Measurements from ENCODE around the gene JMJD7.
"Not testable (repeated sequence)": the region's sequence is repeated elsewhere in the genome, so short reads cannot be mapped to it uniquely, and the experiment has no call there.

The JMJD7 gene

DNA sequence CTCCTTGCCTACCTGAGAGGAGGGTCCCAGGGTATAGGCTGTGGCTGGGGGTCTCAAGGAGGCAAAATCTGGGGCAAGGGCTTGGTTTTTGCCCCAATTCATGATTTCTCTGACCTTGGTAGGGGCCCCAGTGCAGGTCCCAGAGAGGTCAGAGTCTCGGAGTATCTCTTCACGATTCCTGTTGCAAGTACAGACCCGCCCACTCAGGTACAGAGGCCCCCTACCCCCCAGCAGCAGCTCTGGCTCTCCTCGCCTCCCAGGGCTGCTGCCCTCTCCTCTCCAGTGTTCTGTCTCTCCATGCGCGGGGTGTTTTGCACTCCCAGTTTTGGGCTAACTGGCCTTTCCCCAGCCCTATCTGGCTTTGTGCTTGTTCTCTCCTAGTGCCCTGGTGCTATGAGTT, 5.4 kb upstream of the JMJD7 start:
- TF ChIP-seq POLR2A (IDR thresholded peaks at IDR 0.05; ENCODE audit: low read depth, low read length), result no peak
- DNase-seq (ENCODE audit: insufficient read length, low spot score) (no peak), FAIRE-seq (no peak)

DNA sequence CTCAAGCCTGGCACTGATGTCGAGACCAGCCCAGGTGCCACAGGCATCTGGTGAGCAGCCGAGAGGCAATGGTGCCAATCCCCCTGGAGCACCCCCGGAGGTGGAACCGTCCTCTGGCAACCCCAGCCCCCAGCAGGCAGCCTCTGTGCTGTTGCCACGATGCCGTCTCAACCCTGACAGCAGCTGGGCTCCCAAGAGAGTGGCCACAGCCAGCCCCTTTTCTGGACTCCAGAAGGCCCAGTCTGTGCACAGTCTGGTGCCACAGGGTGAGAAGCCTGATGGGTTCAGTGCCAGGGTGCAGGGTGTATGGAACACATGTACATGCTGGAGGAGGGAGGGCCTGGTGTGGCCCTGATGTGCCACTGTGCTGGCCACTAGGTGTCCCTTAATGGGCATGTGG, 4.9 kb upstream of the JMJD7 start:
- DNase-seq (ENCODE audit: insufficient read length, low spot score) (no peak), FAIRE-seq (no peak)
- no peak for TF ChIP-seq POLR2A (IDR thresholded peaks at IDR 0.05; ENCODE audit: low read depth, low read length)

DNA sequence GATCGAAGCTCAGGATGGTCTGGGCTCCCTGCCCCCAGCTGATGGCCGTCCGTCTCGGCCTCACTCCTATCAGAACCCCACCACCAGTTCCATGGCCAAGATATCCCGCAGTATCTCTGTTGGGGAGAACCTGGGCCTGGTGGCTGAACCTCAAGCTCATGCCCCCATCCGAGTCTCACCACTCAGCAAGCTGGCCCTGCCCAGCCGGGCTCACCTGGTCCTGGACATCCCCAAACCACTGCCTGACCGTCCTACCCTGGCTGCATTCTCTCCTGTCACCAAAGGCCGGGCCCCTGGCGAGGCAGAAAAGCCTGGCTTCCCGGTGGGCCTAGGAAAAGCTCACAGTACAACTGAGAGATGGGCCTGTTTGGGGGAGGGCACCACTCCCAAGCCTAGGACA, 4.4 kb upstream of the JMJD7 start:
- no peak for DNase-seq (ENCODE audit: insufficient read length, low spot score)
- TF ChIP-seq POLR2A (IDR thresholded peaks at IDR 0.05; ENCODE audit: low read depth, low read length), result no peak
- no peak for FAIRE-seq

DNA sequence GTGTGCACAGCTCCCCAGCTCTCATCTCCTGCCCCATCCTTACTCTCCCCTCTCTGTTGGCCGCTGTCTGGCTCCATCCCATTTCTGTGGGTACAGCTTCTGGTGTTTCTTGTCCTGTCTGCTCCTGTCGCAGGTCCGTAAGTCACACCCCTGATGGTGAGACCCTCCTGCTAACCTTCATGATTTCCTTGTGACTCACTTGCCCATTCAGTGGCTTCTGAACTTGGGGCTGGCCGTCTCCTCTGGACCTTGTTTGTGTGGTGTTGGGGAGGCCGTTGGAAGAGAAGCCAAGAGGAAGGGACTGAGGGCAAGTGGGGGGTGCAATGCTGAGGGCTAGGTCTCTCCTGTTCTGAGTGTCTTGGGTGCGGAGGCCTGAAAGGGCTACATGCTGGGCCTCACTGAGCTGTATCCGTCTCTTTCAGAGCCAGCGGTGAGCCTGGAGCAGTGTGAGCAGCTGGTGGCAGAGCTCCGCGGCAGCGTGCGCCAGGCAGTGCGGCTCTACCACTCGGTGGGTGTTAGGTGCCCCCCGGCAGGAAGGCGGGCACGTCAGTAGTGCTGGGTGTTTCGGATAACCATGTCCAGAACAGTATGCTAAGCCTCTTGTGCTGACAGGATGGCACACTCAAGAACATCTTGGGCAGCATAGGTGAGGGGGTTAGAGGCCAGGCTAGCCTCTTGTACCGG, 3.7 kb upstream of the JMJD7 start:
- no peak for FAIRE-seq
- no peak for TF ChIP-seq POLR2A (IDR thresholded peaks at IDR 0.05; ENCODE audit: low read depth, low read length)
- no peak for DNase-seq (ENCODE audit: insufficient read length, low spot score)

DNA sequence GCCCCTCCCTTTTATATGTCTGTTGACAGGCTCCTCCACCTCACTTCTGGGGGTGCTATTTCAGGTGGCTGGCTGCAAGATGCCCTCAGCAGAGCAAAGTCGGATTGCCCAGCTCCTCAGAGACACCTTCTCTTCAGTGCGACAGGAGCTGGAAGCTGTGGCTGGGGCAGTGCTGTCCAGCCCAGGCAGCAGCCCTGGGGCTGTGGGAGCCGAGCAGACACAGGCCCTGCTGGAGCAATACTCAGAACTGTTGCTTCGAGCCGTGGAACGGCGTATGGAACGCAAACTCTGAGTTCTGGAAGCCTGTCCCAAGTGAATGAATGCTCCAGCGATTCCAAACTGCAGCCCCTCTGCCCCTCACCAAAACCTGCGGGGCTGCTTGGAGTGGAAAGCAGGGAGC, 2.7 kb upstream of the JMJD7 start:
- DNase-seq (ENCODE audit: insufficient read length, low spot score), result no peak
- no peak for FAIRE-seq
- no peak for TF ChIP-seq POLR2A (IDR thresholded peaks at IDR 0.05; ENCODE audit: low read depth, low read length)

DNA sequence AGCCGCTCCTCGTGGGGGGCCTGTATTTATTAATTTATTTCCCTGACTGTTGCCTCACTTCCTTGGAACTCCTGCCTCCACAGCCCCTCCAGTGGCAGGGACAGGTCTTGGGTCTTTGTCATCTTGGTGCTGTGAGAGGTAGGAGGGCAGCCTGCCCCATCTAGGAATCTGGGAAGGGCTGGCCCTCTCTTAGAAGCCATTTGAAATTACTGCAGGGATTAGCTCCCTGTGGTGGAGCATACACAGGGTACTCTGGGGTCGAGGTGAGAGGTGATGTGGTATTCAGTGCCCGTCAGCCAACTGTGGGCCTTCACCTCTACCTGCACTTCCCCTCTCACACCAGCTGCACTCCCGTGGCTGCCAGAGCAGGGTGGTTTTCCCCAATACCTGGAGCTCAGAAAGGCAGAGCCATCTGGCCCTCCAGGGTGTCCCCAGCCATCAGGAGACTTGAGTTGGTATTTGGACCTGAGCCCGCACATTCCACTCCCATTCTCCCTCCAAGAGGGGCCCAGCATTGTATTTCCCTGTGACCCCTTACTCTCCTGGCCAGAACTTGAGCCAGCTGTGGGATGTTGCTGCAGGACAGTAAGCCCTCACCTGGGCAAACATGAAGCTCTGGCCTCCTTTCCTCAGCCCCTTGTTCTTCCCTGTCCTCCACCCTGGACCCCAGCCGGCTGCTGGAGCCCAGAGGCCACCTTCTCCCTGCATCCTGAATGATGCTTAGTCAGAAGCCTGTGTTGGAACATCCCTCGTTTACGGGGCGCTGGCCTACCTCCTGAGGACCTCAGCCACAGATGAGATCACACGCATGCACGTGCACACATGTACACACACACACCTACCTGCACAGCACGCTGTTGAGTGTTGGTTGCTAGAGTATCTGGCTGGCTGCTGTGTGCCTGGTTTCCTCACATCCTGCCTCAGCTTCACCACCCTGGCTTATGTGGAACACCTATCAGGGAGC, 2.0 kb upstream of the JMJD7 start:
- FAIRE-seq, result no peak
- DNase-seq (ENCODE audit: insufficient read length, low spot score), result no peak

DNA sequence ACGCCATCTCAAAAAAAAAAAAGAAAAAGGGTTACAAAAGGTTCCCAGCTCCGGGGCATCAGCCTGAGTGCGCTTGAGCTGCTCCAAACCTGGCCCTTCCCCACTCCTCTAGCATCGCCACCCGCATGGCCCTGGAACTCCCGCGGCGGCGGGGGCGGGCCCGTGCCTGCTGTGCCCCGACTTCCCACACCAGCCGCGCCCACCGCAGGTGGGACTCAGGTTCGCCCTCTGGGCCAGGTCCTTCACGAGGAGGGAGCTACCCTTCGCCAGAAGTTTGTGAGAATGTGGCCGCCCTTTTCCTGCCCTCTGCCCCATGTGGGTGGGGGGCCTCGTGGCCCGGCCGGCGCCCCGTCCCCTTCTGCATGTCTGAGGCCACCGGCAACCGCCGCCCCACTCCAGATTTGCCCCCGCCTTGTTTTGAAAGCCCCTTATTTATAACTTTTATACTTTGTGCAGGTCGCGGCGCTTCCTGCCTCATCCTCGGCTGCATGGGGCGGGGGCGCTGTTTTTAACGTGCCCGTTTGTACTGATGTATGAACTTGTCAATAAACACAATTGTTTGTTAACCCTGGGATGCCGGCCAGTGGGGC, 507 bp upstream of the JMJD7 start:
- no peak for DNase-seq (ENCODE audit: insufficient read length, low spot score)
- no peak for FAIRE-seq
- TF ChIP-seq POLR2A (IDR thresholded peaks at IDR 0.05; ENCODE audit: low read depth, low read length), result no peak

More for the DNA sequence above, 2.0 kb upstream of the JMJD7 start:
- no peak for TF ChIP-seq POLR2A (IDR thresholded peaks at IDR 0.05; ENCODE audit: low read depth, low read length)

DNA sequence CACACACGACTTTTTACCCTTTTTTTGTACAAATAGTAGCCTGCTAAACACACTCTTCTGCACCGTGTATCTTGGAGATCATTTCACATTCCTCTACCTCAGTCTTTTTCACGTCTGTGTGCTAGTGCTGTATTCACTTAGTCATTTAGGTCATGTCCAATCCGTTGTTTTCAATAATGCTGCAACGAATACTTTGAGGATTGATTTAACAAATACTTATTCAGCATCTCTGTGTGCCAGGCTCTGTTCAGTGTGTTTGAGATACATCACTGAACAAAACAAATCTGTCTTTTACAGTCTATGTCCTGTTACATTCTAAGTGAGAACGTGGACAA, 882 bp downstream of the JMJD7 start:
- no peak for FAIRE-seq
- no peak for TF ChIP-seq POLR2A (IDR thresholded peaks at IDR 0.05; ENCODE audit: low read depth, low read length)
- DNase-seq (ENCODE audit: insufficient read length, low spot score), result no peak

DNA sequence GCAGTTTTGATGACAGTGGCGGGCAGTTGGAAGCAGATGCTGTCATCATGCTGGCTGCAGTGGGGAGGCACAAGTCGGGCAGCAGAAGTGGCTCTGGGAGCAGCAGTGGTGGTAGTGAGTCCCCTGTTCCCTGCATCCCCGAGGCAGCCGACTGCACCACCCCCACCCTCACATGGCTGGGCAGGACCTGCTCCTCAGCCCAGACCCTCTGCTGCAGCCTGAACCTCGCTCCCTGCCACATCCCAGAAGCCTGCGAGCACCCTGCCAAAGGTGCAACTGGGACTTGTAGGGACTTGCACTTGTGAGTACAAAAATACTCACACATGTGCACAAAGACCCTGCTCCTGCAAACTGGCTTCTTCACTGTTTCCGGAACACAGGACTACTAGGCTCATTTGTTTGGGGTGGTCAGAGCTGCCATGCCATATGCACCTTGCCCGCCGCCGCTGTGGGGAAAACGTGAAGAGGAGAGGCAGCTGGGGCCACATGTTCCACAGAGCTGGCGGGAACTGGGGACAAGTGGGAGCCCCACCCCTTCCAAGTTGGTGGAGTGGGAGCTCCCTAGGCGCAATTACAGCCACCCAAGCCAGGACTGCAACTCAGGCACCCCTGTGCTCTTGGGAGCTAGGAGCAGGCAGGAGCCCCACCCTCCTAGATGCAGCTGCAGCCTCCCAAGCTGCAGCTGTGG, 2.2 kb downstream of the JMJD7 start:
- DNase-seq (ENCODE audit: insufficient read length, low spot score) (no peak), FAIRE-seq (no peak)
- no peak for TF ChIP-seq POLR2A (IDR thresholded peaks at IDR 0.05; ENCODE audit: low read depth, low read length)

DNA sequence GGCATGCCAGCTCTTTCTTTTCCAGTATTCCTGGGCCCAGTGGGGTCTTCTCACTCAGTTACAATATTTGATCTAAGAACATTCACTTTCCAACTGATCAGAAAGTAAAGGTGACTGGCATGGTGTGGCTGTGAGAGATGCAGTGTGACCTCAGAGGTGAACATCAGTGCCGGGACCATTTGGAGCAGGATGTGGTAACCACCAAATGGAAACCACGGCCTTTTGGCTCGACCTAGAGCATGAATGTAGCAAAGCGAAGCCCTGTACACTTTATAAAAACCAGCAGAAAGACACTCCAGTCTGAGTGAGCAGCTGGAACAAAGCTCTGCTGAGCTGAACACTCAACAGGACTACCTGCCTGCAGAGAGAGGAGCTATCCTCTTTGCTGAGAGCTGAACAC, 3.4 kb downstream of the JMJD7 start:
- FAIRE-seq; DNase-seq (ENCODE audit: insufficient read length, low spot score): not testable (repeated sequence)

DNA sequence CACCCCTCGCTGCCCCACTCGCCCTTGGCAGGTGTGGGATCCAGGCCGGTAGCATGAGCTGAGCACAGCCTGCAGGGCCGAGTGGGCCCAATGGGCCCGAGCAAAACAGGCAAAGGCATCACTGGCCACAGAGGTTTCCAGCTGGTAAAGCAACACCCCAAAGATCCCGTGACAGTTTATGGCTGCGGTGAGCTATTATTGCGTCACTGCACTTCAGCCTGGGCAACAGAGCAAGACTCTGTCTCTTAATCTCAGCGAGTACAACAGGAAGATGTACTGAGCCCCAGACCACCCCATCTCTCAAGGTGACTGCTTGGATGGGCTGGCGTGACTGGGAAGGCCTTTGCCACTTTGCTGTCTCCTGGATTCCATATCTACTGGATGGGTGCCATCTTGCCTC, 4.3 kb downstream of the JMJD7 start:
- DNase-seq (ENCODE audit: insufficient read length, low spot score), result no peak
- no peak for FAIRE-seq
- TF ChIP-seq POLR2A (IDR thresholded peaks at IDR 0.05; ENCODE audit: low read depth, low read length), result no peak

DNA sequence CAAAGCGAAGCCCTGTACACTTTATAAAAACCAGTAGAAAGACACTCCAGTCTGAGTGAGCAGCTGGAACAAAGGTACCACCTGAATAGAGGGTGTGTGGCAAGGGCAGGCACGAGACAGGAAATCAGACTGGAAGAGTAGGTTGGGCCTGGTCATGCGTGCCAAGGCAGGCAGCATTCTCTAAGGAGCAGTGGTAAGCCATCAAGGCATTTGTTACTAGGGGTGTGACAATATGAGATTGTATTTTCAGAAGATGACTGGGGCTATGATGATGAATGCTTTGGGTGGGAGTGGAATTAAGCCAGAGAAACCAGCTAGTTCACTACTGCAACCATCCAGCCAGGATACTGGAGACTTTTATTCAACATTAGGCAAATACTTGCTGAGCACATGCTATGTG, 5.0 kb downstream of the JMJD7 start:
- FAIRE-seq, result no peak
- TF ChIP-seq POLR2A (IDR thresholded peaks at IDR 0.05; ENCODE audit: low read depth, low read length), result no peak
- DNase-seq (ENCODE audit: insufficient read length, low spot score), result no peak

DNA sequence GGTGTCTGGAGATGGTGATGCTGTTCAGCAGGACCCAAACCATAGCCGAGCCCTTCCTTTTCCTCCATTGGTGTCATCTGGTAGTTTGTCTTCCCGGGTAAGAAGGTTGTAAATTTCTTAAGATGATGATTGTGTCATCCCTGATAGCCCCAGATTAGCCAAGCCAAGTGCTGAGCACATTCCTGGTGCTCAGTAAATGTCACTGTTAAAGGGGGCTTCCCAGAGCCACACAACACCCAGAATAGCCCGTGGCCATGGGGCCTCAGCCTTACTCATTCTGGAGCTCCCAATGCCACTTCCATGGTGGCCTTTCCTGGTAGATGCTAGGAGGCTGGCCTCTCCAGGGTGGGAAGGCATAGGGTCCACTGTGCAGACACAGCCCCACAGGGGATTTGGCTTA, 6.2 kb downstream of the JMJD7 start:
- FAIRE-seq (no peak), DNase-seq (ENCODE audit: insufficient read length, low spot score) (no peak)
- TF ChIP-seq POLR2A (IDR thresholded peaks at IDR 0.05; ENCODE audit: low read depth, low read length), result no peak

DNA sequence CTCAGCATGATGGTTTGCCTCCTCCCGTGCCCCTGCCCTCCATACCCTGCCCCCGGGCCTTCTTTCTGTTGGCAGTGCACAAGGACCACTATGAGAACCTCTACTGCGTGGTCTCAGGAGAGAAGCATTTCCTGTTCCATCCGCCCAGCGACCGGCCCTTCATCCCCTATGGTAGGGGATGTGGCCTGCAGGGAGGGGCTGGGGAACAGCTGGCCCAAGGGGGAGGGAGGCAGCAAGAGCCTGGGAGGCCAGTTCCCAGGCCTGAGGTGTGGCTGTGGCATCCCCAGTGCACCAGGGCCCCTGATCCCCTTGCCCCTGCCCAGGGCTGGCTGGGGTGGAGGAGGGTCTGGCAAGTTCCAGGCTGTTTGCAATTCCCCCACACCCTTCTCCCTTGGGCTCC, 8.2 kb downstream of the JMJD7 start:
- no peak for TF ChIP-seq POLR2A (IDR thresholded peaks at IDR 0.05; ENCODE audit: low read depth, low read length)
- no peak for FAIRE-seq
- DNase-seq (ENCODE audit: insufficient read length, low spot score), result no peak

Measured in H54 (cell line).